HepG2 (cell line): ENCODE results near the gene ZNF625. TPM values are rescaled to one million over a fixed set of nuclear protein-coding genes. Genes with fewer than 3 reads are reported as not detected.
A peak's percentile ranks its signal among the peaks of the same experiment; 100 is the strongest.

ENCODE experiments used
- AFF4 ChIP-seq: sonication (generic); formaldehyde crosslinking; IDR thresholded peaks from 2 replicates; pipeline ENCODE4 v1.4.0; 2020; ENCODE audit warnings: missing genetic modification reagents
- ARID2 ChIP-seq: sonication (generic); formaldehyde crosslinking; IDR thresholded peaks from 2 replicates; pipeline ENCODE4 v1.8.1; 2022; ENCODE audit warnings: mild to moderate bottlenecking, missing genetic modification reagents, borderline replicate concordance
- ARNT2 ChIP-seq: sonication (generic); formaldehyde crosslinking; IDR thresholded peaks from 2 replicates; pipeline ENCODE4 v1.8.0; 2022; ENCODE audit warnings: mild to moderate bottlenecking, low read depth, missing genetic modification reagents, moderate library complexity
- KLF12 ChIP-seq: sonication (generic); formaldehyde crosslinking; IDR thresholded peaks from 2 replicates; pipeline ENCODE4 v1.4.0; 2020; ENCODE audit warnings: missing genetic modification reagents, borderline replicate concordance
- MED1 ChIP-seq: sonication (generic); formaldehyde crosslinking; IDR thresholded peaks from 2 replicates; pipeline ENCODE4 v1.4.0; 2020; ENCODE audit warnings: missing genetic modification reagents
- ONECUT2 ChIP-seq: sonication (generic); formaldehyde crosslinking; IDR thresholded peaks from 2 replicates; pipeline ENCODE4 v1.4.0; 2020; ENCODE audit warnings: missing genetic modification reagents
- PRDM10 ChIP-seq: sonication (generic); formaldehyde crosslinking; IDR thresholded peaks from 2 replicates; pipeline ENCODE4 v1.4.0; 2020; ENCODE audit warnings: low read depth, missing genetic modification reagents
- SMYD3 ChIP-seq: sonication (generic); formaldehyde crosslinking; IDR thresholded peaks from 2 replicates; pipeline ENCODE4 v1.8.1; 2023; ENCODE audit warnings: mild to moderate bottlenecking, missing genetic modification reagents
- THRA ChIP-seq: sonication (generic); formaldehyde crosslinking; IDR thresholded peaks from 2 replicates; pipeline ENCODE4 v1.4.0; 2020; ENCODE audit warnings: missing genetic modification reagents, borderline replicate concordance
- ZC3H13 ChIP-seq: sonication (generic); formaldehyde crosslinking; IDR thresholded peaks from 2 replicates; pipeline ENCODE4 v1.8.1; 2023; ENCODE audit warnings: mild to moderate bottlenecking, missing genetic modification reagents, moderate library complexity
- ZEB1 ChIP-seq: IDR thresholded peaks from 2 replicates; pipeline ENCODE4 v1.6.1; 2012; ENCODE audit warnings: mild to moderate bottlenecking, low read depth, inconsistent platforms; ENCODE audit not compliant: insufficient replicate concordance
- ZFX ChIP-seq: sonication (generic); formaldehyde crosslinking; IDR thresholded peaks from 2 replicates; pipeline ENCODE4 v1.4.0; 2020; ENCODE audit warnings: mild to moderate bottlenecking, low read depth, missing genetic modification reagents, moderate library complexity
- ZNF598 ChIP-seq: sonication (generic); formaldehyde crosslinking; IDR thresholded peaks from 2 replicates; pipeline ENCODE4 v1.5.1; 2020; ENCODE audit warnings: mild to moderate bottlenecking, missing genetic modification reagents, borderline replicate concordance
- ZNF703 ChIP-seq: sonication (generic); formaldehyde crosslinking; IDR thresholded peaks from 2 replicates; pipeline ENCODE4 v1.5.1; 2020; ENCODE audit warnings: missing genetic modification reagents, mild to moderate bottlenecking, moderate library complexity, borderline replicate concordance
- ZXDC ChIP-seq: sonication (generic); formaldehyde crosslinking; IDR thresholded peaks from 2 replicates; pipeline ENCODE4 v1.5.0; 2020; ENCODE audit warnings: mild to moderate bottlenecking, missing genetic modification reagents
- polyA plus RNA-seq, 8 experiments: library from polyadenylated mRNA; depleted of rRNA in 3 of 8; stranded (reverse) in 7 of 8; unstranded in 1 of 8; fragments of >200 nt; fragmentation: Illumina TruSeq in 4 of 8; extraction: Trizol in 4 of 8; gene quantifications; 2 replicates each; pipeline versions ENCODE4 v1.2.1 to v1.2.3, GENCODE V29; 2011 to 2016; ENCODE audit warnings: low read depth in 4 of 8, missing spikeins in 1 of 8, mixed read lengths in 1 of 8; ENCODE audit not compliant: insufficient read depth in 1 of 8
- total RNA-seq, 5 experiments: library from RNA; depleted of rRNA; stranded (reverse); fragments of >200 nt; fragmentation: Illumina TruSeq; extraction: Trizol; gene quantifications; 2 replicates each; pipeline ENCODE4 v1.2.3, GENCODE V29; 2016; ENCODE audit warnings: low read depth in 1 of 5

Gene ZNF625
- total and polyA plus RNA-seq, 2 of the 13 experiments (the other 11 are each of a cell fraction or from before 2014, with no cell fraction given), result 1.7 to 12.2 TPM

- 0 out of 2 replicates have a peak, but pooled peaks have one; percentile 25 for TF ChIP-seq ZXDC (CRISPR knock-in tag)
- no peak for TF ChIP-seq ZEB1
- TF ChIP-seq ZNF703 (CRISPR knock-in tag), result 0 out of 2 replicates have a peak, but pooled peaks have one; percentile 51
- TF ChIP-seq SMYD3, result peak; percentile 46; the same call in 1 of the 2 replicates
- peak; percentile 73; the same call in 1 of the 2 replicates for TF ChIP-seq KLF12 (CRISPR knock-in tag)
- peak; percentile 91 for TF ChIP-seq ZFX (CRISPR knock-in tag)
- TF ChIP-seq THRA (CRISPR knock-in tag), result no peak; the same call in 1 of the 2 replicates
- TF ChIP-seq ONECUT2 (CRISPR knock-in tag), result no peak
- 0 out of 2 replicates have a peak, but pooled peaks have one; percentile 29 for TF ChIP-seq ARNT2 (CRISPR knock-in tag)
- TF ChIP-seq ZC3H13 (CRISPR knock-in tag), result no peak
- TF ChIP-seq MED1 (CRISPR knock-in tag), result no peak; the same call in 1 of the 2 replicates
- TF ChIP-seq AFF4 (CRISPR knock-in tag), result no peak
- 0 out of 2 replicates have a peak, but pooled peaks have one; percentile 15 for TF ChIP-seq ZNF598
- no peak for TF ChIP-seq PRDM10 (CRISPR knock-in tag)
- TF ChIP-seq ARID2 (CRISPR knock-in tag), result 0 out of 2 replicates have a peak, but pooled peaks have one; percentile 52
Observed at GRCh38 chr19:12139885-12140544, 16.5 kb downstream of the ZNF625 start, which contains the start of gene ZNF20 (continued).
